ENCODE measurements around the gene LYSET.
"Not testable (repeated sequence)": the region's sequence is repeated elsewhere in the genome, so short reads cannot be mapped to it uniquely, and the experiment has no call there.

The LYSET gene, protein sequence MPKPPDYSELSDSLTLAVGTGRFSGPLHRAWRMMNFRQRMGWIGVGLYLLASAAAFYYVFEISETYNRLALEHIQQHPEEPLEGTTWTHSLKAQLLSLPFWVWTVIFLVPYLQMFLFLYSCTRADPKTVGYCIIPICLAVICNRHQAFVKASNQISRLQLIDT

DNA sequence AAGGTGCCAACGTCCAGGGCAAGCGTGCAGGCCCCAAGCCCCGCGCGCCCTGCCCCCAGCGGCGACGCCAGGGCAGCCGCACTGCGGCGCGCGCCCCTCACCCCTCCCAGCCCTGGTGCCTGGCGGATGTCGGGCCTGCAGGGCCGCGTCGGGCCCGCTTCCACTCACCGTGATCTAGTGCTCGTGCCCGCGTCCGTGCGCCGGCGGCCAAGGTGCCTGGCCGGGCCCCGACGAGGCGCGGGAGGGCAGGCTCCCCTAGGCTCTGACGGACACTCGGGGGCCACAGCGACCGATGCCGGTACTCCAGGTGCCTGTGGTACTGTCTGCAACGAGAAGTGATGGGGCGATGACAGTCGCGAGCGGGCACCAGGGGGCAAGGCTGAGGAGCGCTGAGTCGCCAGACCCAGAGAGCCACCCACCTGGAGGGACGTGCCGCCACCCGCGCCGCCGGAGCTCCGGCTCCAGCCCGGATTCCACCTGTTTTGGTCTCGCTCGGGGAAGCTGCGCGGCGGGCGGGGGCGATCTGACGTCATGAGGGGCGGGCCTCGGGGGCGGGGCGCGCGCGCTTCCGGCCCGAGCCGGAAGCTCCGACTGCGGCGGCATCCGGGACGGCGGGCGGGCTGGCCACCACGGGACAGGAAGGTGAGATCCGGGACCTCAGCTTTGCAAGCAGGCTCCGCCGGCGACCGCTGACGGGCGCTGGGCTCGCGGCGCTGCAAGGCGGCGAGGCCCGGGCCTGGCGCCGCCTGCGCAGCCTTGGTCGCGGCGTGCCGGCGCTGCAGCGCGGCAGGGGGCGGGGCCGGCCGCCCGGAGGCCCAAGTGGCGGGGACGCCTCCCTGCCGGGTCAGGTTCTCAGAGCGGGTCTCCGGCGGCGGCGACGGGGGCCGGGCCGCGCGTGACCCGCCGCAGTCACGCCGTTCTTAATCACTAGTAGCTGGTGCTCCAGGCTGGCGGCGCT lies at the start of gene LYSET, which contains the start of gene MOAP1:
Gene LYSET, plus strand, starts transcription at position 927 of the 958 bp plus-strand sequence. CDS start 89 bp downstream, outside the sequence.
Gene MOAP1, minus strand, starts transcription at position 507 of the 958 bp plus-strand sequence. CDS start 655 bp downstream, outside the sequence.
- peak; percentile 94 for DNase-seq

DNA sequence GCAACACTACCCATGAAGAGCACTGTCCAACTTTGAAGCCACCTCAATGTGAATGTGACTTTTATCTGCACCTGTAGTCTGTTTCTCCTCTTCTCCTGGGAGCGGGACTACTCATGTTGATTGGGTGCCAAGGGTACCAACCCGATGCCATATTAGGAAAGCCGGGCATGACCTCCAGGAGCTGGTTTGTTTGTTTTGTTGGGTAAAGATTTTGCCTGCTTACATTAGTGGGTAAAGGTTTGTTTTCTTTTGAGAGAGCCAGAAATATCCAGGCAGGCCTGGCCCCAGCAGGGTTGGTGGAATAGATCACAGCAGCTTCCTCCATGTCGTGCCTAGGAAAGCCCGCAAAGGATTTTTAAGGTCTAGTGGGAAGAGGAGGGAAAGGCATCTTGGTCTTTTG lies 49.7 kb upstream of the LYSET start:
- no peak for DNase-seq

DNA sequence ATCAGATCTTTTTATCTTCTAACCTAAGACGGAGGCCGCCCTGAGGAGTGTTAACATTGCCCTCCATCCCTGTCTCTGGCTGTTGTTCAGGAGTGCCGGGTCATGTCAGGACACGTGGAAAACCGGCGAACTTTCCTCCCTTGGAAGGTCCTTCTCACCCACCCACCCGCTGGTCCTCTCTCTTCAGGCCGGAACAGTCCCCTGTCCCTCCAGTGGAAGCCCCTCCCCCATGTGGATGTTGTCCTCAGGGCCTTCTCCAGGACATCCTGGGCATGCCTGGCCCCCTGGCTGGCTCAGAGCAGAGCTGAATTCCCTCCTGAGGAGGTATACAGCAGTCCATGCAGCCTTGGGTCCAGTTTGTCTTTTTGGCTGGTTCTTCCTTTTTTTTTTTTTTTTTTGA lies 49.1 kb upstream of the LYSET start:
- DNase-seq = no peak

DNA sequence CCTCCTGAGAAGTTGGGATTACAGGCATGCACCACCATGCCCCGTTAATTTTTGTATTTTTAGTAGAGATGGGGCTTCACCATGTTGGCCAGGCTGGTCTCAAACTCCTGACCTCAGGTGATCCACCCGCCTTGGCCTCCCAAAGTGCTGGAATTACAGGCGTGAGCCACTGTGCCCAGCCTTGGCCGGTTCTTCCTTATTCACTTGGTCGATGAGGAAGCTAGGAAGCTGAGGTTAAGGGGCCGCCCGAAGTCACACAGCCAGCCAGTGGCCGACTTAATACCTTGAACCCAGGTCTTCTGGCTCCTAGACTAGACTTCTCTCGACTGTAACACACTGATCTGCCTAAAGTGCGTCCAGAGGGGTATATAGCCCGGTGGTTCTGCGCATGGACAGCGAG lies 48.6 kb upstream of the LYSET start:
- DNase-seq = not testable (repeated sequence)

DNA sequence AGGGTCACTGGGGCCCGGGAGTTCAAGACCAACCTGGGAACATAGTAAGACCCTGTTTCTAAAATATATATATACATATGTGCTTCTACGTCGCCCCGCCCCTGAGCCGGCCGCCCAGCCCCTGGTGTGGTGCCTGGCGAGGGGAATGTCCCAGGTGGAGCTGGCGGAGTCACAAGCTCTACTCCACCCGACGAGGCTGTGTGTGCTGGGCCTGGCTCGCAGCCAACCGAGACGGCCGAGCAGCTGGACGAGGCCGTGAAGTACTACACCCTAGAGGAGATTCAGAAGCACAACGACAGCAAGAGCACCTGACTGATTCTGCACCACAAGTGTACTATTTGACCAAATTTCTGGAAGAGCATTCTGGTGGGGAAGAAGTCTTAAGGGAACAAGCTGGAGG lies 47.3 kb upstream of the LYSET start:
- no peak for DNase-seq

DNA sequence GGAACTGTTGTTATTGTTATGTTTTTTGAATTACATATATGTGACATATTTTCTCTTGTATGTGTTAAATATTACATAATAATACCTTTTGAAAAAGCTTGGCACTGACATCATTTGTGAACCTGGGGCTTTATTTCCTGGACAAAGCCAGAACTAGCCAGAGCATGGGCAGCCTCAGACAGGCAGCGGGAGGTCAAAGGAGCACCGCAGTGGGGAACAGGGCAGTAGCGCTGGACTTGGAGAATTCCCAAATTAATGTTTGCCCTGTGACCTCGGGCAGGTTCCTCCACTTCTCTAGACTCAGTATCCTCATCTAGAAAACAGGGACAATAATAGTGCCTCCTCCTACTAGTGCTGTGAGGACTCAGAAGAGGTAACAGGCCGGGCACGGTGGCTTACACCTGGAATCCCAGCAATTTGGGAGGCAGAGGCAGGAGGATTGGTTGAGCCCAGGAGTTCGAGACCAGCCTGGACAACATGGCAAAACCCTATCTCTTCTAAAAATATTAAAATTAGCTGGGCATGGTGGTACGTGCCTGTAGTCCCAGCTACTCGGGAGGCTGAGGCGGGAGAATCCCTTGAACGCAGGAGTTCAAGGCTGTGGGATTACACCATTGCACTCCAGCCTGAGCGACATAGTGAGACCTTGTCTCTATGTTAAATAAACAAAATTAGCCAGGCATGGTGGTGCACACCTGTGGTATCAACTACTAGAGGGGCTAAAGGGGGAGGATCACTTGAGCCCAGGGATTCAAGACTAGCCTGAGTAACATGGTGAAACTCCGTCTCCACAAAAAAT lies 42.1 kb upstream of the LYSET start:
- no peak for DNase-seq

DNA sequence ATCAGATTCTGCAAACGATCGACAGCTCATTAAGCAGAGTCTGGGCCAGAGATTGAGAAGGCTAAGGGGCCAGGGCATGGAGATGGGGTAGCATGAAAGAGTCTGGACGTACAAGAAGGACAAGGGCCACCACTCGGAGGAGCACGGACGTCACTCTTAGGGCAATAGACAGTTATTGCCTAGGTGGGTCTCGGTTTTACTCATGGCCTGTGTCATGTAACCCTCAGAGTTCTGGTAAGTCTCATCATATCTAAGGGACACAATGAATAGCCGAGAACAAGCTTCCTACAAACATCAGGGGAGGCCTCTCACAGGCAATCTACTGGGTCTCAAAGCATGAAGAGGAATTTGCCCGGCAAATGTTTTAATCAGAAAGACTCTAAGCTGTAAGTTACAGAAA lies 39.0 kb upstream of the LYSET start:
- no peak for DNase-seq

DNA sequence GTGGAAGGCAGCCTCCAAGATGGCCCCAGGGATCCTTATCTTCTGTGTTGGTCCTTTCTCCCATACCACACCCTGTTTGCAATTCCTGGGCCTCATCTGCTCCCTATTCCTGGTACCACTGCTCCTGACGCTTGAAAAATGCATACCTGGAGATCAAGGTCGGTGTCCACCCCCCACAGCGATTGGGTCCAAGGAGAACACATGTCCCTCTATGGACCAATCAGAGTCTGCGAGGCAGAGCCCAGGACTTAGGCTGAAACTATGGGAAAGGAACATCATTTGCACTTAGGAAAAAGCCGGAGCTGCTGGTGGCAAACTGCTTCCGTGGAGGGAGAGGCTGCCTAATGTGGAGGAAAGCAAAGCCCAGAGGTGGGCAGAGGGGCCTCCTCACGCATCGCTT lies 36.1 kb upstream of the LYSET start:
- DNase-seq = no peak

DNA sequence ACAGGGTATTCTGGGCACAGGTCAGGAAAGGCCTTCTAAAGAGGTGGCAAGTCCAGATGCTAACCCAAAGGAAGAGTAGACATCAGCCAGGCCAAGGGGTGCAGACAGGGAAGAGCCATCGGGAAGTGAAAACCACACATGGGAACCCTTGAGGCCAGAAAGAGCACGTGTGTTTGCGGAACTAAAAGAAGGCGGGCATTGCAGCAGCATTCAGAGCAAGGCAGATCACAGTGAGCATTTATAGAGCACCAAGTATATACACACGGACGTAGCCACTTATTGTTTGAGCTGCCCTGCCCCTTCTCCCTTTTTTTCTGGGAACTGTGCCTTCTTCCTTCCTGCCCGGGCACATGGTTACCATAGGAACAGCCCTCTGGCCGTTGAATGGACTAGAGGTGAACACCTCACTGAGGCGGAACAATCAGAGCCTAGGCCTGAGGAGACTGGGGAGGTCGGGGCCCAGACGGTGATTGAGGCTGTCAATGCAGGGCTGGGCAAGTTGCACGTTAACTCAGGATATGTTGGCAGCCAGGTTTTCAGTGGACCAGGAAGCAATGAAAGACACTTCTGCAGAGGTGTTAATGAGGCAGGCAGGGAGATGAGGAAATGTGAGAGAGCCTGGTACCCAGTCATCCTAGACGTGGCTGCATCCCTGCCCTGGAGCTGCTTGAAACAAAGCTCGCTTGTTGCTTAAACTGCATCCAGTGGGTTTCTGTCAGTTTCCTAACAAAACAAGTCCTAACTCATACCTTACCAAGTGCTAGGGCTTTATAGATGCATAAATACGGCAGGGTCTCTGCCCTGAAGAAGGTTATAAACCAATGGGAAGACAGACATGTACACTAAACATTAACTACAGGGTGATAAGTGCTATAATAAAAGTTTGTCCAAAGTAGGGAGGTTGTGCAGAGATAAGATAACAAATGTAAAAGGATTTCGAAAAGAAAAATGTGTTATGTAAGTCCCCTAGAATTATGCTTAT lies 34.6 kb upstream of the LYSET start:
- DNase-seq = no peak

DNA sequence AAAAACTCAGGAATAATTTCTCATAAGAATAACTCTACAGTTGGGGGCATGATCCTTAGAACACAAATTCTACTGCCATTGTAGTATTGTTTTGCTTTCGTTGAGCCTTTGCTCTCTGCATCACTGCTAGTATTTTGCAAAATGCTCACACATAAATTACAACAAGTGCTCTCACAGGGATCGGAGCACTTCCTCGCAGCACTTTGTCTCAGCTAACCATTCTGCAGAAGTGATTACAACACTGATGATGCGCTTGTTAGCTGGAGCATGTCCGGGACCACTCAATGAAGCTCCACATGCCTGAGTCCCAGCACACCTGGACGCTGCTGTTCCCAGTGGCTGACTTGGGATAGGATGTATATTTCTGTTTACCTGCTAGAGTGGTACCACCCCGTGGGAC lies 32.0 kb upstream of the LYSET start:
- DNase-seq = no peak

DNA sequence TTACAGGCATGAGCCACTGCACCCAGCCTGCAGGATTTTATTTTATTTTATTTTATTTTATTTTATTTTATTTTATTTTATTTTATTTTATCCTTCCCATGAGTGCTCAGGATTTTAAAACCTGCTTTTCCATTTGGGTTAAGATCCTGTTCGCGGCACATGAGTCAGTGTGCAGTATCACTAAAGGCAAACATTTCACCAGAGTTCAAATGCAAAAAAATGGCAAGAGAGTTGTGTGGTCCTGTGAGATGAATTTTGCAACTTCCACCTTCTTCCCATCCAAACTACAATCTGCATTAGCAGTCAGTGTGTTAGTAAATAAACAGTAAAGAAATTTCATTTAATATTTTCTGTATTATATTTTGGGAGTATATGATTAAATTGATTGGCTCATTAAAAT lies 29.4 kb upstream of the LYSET start:
- DNase-seq = no peak

DNA sequence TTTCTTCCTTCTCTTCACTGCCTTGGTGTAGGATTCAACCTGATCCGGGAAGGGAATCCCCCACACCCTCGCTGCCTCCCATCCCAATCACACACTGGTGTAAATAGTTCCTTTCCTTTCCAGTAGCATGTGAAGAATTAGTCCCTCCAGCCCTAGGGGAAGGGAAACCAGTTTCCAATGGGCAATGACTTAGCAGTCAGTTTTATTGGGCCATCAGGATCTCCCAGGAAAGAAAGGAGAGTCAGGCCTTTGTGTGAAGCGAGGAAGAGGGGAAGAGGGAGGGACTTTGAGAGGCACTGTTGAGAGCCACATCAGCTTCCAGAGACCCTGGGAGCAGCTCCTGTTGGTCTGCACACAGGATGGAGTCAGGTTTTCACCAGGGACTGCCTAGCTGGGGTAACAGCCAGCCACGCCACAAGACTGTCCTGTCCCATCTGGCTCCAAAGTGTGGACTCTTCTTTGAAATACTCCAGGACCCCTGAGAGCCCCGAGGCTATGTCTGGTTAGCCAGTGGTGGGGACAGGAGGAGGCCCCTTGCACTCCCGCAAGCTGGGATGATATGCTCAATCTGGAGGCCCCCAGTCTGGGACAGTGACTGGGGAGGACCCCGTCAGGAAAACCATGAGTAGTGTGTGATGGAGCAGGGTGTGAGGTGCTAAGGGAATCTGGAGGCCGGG lies 28.3 kb upstream of the LYSET start:
- DNase-seq = no peak

DNA sequence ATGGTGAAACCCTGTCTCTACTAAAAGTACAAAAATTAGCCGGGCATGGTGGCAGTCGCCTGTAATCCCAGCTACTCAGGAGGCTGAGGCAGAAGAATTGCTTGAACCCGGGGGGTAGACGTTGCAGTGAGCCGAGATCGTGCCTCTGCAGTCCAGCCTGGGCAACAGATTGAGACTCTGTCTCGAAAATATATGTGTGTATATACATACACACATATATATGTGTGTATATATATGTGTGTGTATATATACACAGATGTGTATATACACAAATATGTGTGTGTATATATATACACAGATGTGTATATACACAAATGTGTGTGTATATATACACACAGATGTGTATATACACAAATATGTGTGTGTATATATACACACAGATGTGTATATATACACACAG lies 26.8 kb upstream of the LYSET start:
- not testable (repeated sequence) for DNase-seq

DNA sequence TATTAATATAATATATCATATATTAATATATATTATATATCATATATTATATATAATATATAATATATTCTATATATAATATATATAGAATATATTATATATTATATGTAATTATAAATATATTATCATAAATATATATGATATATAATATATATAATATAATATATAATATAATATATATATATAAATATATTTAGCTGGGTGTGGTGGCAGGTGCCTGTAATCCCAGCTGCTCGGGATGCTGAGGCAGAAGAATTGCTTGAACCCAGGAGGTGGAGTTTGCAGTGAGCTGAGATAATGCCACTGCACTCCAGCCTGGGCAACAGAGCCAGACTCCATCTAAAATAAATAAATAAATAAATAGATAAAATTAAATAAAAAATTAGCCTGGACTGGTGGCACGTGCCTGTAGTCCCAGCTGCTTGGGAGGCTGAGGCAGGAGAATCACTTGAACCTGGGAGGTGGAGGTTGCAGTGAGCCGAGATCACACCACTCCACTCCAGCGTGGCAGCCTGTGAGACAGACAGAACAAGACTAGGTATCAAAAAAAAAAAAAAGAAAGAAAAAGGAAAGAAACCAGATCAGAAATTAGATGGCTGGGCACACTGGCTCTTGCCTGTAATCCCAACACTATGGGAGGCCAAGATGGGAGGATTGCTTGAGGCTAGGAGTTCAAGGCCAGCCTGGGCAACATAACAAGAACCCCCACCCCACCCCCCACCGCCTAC lies 25.3 kb upstream of the LYSET start:
- not testable (repeated sequence) for DNase-seq

DNA sequence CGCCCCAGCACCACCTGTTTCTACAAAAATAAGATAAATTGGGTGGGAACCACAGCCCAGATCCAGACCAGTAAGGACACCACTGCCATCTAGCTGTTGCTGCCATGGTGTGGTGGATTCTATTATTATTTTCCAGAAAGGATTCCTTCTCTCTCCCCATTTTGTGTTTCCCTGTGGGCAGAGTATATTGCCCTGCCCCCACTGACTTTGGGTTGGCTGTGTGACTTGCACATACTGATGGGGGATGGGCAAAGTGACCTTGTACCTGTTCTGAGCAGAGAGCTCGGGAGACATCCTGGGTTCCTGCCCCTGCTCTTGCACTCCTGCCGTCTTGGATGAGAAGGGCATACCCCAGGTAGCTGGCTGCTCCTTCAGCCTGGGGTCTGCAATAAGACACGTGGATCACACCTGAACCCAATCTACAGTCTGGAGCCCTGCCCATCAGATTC lies 24.7 kb upstream of the LYSET start:
- no peak for DNase-seq

DNA sequence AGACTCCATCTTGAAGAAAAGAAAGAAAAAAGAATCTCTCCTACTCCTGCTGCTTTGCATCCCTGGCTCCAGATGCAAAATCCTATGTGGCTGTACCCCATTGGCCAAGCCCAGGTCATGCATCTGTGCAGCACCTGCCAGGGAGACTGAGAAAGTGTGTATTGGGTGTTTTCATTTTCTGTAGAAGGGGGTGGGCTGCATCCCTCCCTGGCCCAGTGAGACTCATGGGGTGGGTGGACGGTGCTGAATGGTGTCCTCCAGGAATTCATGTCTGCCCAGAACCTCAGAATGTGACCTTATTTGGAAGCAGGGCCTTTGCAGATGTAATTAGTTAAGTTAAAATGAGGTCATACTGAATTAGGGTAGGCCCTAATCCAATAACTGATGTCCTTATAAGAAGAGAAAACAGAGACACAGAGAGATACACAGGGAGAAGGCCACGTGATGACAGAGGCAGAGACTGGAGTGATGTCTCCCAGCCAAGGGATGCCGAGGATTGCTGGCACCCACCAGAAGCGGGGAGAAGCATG lies 23.6 kb upstream of the LYSET start:
- no peak for DNase-seq

DNA sequence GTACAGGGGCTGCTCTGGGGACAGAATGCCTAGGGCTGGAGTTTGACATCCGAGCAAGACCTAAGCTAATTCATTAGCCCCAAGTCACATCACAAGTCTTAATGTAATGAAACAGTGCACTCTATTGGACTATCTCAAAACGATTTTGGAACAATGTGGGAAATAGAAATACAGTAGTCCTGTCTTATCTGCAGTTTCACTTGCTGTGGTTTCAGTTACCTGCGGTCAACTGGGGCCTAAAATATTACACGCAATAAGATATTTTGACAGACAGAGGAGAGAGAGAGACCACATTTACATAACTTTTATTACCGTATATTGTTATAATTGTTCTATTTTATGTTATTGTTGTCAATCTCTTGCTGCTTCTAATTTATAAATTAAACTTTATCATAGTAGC lies 21.6 kb upstream of the LYSET start:
- DNase-seq = no peak

DNA sequence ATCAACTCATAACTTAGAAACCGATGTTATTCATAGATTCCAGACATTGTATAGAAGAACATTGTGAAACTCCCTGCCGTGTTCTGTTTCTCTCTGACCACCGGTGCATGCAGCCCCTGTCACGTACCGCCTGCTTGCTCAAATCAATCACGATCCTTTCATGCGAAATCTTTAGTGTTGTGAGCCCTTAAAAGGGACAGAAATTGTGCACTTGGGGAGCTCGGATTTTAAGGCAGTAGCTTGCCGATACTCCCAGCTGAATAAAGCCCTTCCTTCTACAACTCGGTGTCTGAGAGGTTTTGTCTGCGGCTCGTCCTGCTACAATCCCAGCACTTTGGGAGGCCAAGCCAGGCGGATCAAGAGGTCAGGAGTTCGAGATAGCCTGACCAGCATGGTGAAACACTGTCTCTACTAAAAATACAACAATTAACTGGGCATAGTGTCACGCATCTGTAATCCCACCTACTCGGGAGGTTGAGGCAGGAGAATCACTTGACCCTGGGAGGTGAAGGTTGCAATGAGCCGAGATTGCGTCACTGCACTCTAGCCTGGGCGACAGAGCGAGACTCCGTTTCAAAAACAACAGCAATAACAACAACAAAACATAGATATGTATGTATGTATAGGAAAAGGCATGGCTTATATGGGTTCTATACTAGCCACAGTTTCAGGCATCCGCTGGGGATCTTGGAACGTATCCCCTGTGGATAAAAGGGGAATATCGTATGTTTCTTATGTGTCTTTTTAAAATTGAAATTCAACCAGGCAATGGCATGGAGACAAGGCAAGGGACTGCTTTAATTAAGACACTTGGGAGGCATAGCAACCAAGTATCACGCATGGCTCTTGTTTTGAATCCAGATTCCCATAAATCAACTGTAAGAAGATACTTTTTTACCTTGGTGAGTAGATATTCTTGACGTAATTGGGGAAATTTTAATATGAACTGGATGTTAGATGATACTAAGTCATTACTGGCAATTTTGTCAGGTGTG lies 19.5 kb upstream of the LYSET start:
- DNase-seq = not testable (repeated sequence)

DNA sequence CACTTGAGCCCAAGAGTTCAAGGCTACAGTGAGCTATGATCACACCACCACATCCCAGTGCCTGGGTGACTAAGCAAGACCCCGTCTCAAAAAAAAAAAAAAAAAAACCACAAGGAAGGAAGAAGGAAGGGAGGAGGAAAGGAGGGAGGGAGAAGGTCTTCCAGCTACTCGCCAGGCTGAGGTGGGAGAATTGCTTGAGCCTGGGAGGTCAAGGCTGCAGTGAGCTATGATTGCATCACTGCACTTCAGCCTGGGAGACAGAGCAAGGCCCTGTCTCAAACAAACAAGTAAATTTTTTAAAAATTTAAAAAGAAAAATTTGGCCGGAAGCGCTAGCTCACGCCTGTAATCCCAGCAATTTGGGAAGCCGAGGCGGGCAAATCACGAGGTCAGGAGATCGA lies 16.5 kb upstream of the LYSET start:
- not testable (repeated sequence) for DNase-seq
